CD4-positive, alpha-beta T cell treated with Interleukin-2 at 100 ng/mL for 4 hours (primary cell): ENCODE measurements around the gene ZMYM4.
"Not testable (repeated sequence)": the region's sequence is repeated elsewhere in the genome, so short reads cannot be mapped to it uniquely, and the experiment has no call there.

Experiments used
- DNase-seq: peaks from one replicate; pipeline ENCODE4 v3.0.0-alpha.2; 2020; ENCODE audit warnings: low spot score

Gene ZMYM4

GRCh38 chr1:35326246-35326866 is 57.8 kb downstream of the ZMYM4 start:
- no peak for DNase-seq

GRCh38 chr1:35331618-35332017 is 63.1 kb downstream of the ZMYM4 start:
- DNase-seq, result not testable (repeated sequence)

- DNase-seq, result no peak
Measured at GRCh38 chr1:35334485-35334884, 66.0 kb downstream of the ZMYM4 start.

GRCh38 chr1:35340519-35340918 is 72.0 kb downstream of the ZMYM4 start:
- DNase-seq, result no peak

GRCh38 chr1:35345439-35345981 is 77.0 kb downstream of the ZMYM4 start:
- DNase-seq, result no peak

GRCh38 chr1:35350872-35351271 is 82.4 kb downstream of the ZMYM4 start:
- DNase-seq, result no peak

- DNase-seq, result no peak
Measured at GRCh38 chr1:35359995-35360394, 91.5 kb downstream of the ZMYM4 start.

- no peak for DNase-seq
Measured at GRCh38 chr1:35361638-35362037, 93.1 kb downstream of the ZMYM4 start.

GRCh38 chr1:35364741-35365140 is 96.2 kb downstream of the ZMYM4 start:
- no peak for DNase-seq

GRCh38 chr1:35367914-35368313 is 99.4 kb downstream of the ZMYM4 start:
- DNase-seq, result no peak

- DNase-seq, result no peak
Measured at GRCh38 chr1:35369922-35370671, 101.6 kb downstream of the ZMYM4 start.

- DNase-seq, result no peak
Measured at GRCh38 chr1:35371506-35371905, 103.0 kb downstream of the ZMYM4 start.

GRCh38 chr1:35377555-35377954 is 109.0 kb downstream of the ZMYM4 start:
- DNase-seq, result no peak

- DNase-seq, result no peak
Measured at GRCh38 chr1:35379317-35380000, 111.0 kb downstream of the ZMYM4 start.

GRCh38 chr1:35380111-35380510 is 111.6 kb downstream of the ZMYM4 start:
- not testable (repeated sequence) for DNase-seq

- DNase-seq, result no peak
Measured at GRCh38 chr1:35382107-35382506, 113.6 kb downstream of the ZMYM4 start.

- no peak for DNase-seq
Measured at GRCh38 chr1:35386290-35386689, 117.8 kb downstream of the ZMYM4 start.

- DNase-seq, result no peak
Measured at GRCh38 chr1:35386959-35387358, 118.5 kb downstream of the ZMYM4 start.

GRCh38 chr1:35390600-35391494 is 122.3 kb downstream of the ZMYM4 start:
- no peak for DNase-seq

- DNase-seq, result no peak
Measured at GRCh38 chr1:35394386-35394785, 125.9 kb downstream of the ZMYM4 start.

- DNase-seq, result no peak
Measured at GRCh38 chr1:35398739-35399138, 130.2 kb downstream of the ZMYM4 start.

GRCh38 chr1:35401049-35401448 is 132.5 kb downstream of the ZMYM4 start:
- DNase-seq, result no peak
